SKM-1 treated with dmso at 0.1 percent for 144 hours (cell line): ENCODE data around the gene MEGF11.
"Not testable (repeated sequence)": the region's sequence is repeated elsewhere in the genome, so short reads cannot be mapped to it uniquely, and the experiment has no call there.

Experiments used
- DNase-seq: peaks from one replicate; lab custom pipeline; 2025; ENCODE audit not compliant: unreplicated experiment; lab: John Stamatoyannopoulos, UW

The MEGF11 gene

GRCh38 chr15:65870889-65871533 is 382.5 kb downstream of the MEGF11 start:
- no peak for DNase-seq

- no peak for DNase-seq
Observed at GRCh38 chr15:65869954-65870871, 383.3 kb downstream of the MEGF11 start.

GRCh38 chr15:65869126-65869953 is 384.2 kb downstream of the MEGF11 start, which contains the start of gene RAB11A:
TSS of gene RAB11A (plus strand) at chr15:65869491. CDS start at chr15:65869586, 95 bp downstream.
- peak; percentile 94 for DNase-seq

DNA sequence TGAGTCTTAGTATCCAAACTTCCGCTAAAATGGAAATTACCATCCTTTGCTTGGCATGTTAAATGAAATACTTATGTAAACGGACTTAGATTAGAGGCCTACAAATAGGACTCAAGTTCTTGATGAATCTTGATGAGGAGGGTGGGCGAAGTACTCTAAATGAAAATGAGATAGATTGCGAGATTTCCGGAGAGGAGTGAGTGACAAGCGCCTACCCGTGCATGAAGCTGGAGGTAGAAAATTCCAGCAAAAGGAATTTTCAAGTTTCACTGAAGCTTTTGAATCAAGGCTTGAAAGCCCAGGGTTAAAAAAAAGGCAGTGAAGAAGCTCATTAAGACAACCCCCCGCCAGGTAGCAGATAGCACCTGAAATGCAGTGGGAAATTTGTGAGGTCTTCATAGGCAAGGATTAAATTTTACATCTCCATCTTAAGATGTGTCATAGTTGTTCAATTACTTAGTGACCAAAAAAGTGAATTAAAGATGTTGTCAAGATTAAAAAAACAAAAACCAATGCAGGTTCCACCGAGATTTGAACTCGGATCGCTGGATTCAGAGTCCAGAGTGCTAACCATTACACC is 384.9 kb downstream of the MEGF11 start:
- peak; percentile 57 for DNase-seq

DNA sequence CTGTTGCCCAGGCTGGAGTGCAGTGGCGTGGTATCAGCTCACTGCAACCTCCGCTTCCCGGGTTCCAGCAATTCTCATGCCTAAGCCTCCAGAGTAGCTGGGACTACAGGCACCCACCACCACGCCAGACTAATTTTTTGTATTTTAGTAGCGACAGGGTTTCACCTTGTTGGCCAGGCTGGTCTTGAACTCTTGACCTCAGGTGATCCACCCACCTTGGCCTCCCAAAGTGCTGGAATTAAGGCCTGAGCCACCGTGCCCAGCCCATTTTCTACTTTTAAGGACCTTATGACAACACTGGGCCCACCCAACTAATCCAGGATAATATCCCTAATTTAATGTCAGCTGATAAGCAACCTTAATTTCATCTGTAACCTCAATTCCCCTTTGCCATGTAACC is 385.6 kb downstream of the MEGF11 start:
- DNase-seq, result not testable (repeated sequence)

GRCh38 chr15:65867244-65867643 is 386.3 kb downstream of the MEGF11 start:
- no peak for DNase-seq

GRCh38 chr15:65863106-65863505 is 390.4 kb downstream of the MEGF11 start:
- no peak for DNase-seq

DNA sequence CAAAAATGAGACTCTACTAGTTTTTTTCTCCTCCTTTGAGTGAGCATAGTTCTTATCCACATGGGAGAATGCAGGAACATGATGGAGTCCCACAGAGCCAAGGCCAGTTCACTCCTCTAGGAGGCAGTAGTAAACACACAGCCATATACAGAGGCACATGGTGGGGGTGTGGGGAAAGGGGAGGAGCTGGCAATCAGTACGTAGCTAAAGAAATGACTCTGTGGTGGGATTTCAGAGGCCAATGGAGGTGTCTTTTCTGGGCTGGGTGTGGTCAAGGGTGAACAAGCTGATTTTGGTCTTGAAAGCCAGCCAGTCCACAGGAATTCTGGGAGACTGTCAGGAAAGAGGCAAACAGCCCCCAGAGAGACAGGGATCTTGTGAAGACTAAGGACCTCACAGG is 390.9 kb downstream of the MEGF11 start:
- peak; percentile 76 for DNase-seq

- DNase-seq, result no peak
Observed at GRCh38 chr15:65857718-65858402, 395.7 kb downstream of the MEGF11 start.

DNA sequence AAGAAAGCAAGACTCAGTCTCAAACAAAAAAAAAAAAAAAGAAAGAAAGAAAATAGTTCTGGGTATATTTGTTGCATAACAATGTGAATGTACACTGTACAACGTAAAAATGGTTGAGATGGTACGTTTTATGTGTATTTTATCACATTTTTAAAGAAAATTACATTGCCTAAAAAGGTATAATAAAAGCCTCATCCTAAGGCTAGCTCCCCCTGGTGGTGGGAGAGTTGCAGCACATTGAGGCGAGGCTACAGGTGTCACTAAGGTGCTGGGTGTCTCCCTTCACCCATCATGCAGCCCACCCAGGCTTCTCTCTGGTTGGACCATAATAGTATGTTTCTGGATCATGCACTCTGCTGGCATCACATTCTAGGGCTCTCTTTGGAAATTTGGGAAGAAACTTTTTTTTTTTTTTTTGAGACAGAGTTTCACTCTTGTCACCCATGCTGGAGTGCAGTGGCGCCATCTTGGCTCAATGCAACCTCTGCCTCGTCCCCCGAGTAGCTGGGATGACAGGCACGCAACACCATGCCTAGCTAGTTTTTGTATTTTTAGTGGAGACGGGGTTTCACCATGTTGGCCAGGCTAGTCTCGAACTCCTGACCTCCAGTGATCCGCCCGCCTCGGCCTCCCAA is 396.6 kb downstream of the MEGF11 start:
- DNase-seq, result peak; percentile 53

DNA sequence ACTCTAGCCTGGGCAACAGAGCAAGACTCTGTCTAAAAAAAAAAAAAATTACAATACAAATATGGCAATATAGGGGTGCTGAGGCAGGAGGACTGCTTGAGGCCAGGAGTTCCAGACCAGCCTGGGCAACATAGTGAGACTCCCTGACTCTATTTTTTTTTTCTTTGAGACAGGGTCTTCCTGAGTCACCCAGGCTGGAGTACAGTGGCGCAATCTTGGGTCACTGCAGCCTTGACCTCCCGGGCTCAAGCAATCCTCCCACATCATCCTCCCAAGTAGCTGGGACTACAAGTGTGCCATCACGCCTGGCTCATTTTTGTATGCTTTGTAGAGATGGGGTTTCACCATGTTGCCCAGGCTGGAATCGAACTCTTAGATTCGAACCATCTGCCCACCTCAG is 401.6 kb downstream of the MEGF11 start:
- DNase-seq, result no peak

- DNase-seq, result no peak
Observed at GRCh38 chr15:65847989-65848388, 405.6 kb downstream of the MEGF11 start.

GRCh38 chr15:65845826-65846519 is 407.6 kb downstream of the MEGF11 start:
- DNase-seq, result no peak
